KMS-11 (cell line): ENCODE measurements around the gene ANO5.
"Not testable (repeated sequence)": the region's sequence is repeated elsewhere in the genome, so short reads cannot be mapped to it uniquely, and the experiment has no call there.

Source experiments
- H2AFZ ChIP-seq: fragments of 200-600 bp; sonication (generic); 2 replicates; pipeline ENCODE4 v1.6.1; 2016; ENCODE audit warnings: antibody characterized with exemption, mixed run types, low read depth
- H3K27ac ChIP-seq: fragments of 200-600 bp; sonication (generic); 2 replicates; pipeline ENCODE4 v1.6.1; 2016; ENCODE audit warnings: mild to moderate bottlenecking, mixed run types
- H3K27me3 ChIP-seq: fragments of 200-600 bp; sonication (generic); 2 replicates; pipeline ENCODE4 v1.6.1; 2017; ENCODE audit warnings: mild to moderate bottlenecking, low read depth, mixed run types, moderate library complexity; ENCODE audit not compliant: insufficient read depth
- H3K36me3 ChIP-seq: fragments of 200-600 bp; sonication (generic); 2 replicates; pipeline ENCODE4 v1.6.1; 2017; ENCODE audit warnings: mild to moderate bottlenecking, mixed run types; ENCODE audit not compliant: insufficient read depth
- H3K4me1 ChIP-seq: fragments of 200-600 bp; sonication (generic); 2 replicates; pipeline ENCODE4 v1.6.1; 2016; ENCODE audit warnings: mild to moderate bottlenecking, low read depth, mixed run types; ENCODE audit not compliant: poor library complexity, severe bottlenecking
- H3K4me2 ChIP-seq: fragments of 200-600 bp; sonication (generic); 2 replicates; pipeline ENCODE4 v1.7.0; 2016; ENCODE audit warnings: mild to moderate bottlenecking, mixed run types
- H3K4me3 ChIP-seq: fragments of 200-600 bp; sonication (generic); IDR thresholded peaks from 2 replicates; pipeline ENCODE4 v1.6.1; 2017; ENCODE audit warnings: low read depth, low read length, mixed read lengths; ENCODE audit not compliant: insufficient read depth
- H3K79me2 ChIP-seq: fragments of 200-600 bp; sonication (generic); 2 replicates; pipeline ENCODE4 v1.6.1; 2016; ENCODE audit warnings: low read depth, mixed run types; ENCODE audit not compliant: insufficient read depth
- H3K9ac ChIP-seq: fragments of 200-600 bp; sonication (generic); 2 replicates; pipeline ENCODE4 v1.6.1; 2016; ENCODE audit warnings: mild to moderate bottlenecking, mixed run types
- H4K20me1 ChIP-seq: fragments of 200-600 bp; sonication (generic); 2 replicates; pipeline ENCODE4 v1.6.1; 2016; ENCODE audit warnings: mild to moderate bottlenecking, mixed run types; ENCODE audit not compliant: insufficient read depth
- TF ChIP-seq, protein P1 (sequence below): fragments of 200-600 bp; sonication (generic); conservative IDR thresholded peaks from 2 replicates; pipeline ENCODE4 v1.6.1; 2017; ENCODE audit warnings: low read depth, mild to moderate bottlenecking, antibody characterized with exemption, low read length, moderate library complexity, mixed read lengths

The ANO5 gene

DNA sequence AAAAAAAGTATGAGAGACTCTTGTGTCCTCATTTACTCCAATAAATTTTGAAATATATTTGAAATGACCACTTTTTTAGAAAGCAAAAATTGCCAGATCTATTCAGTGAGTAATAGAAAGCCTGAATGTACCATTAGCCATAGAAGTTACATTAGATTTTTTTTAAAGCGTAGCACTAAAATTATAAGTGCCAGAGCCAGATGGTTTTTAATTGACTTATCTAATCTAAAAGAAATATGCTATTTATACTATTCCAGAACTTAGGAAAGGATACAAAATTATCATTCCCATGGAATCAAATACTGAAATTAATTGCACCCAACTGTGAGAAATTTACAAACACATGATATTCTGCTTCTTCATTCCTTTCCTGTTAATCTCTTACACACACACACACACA, 80.9 kb downstream of the ANO5 start:
- H3K27ac ChIP-seq, result no peak overlapping the region
- H3K4me1 ChIP-seq, result no peaks in the 10 kb centered on the region
- H3K9ac ChIP-seq, result no peak overlapping the region
- no peak overlapping the region for H3K4me3 ChIP-seq
- H4K20me1 ChIP-seq, result no peaks in the 10 kb centered on the region
- H3K4me2 ChIP-seq, result no peak overlapping the region
- TF ChIP-seq, protein P1, sequence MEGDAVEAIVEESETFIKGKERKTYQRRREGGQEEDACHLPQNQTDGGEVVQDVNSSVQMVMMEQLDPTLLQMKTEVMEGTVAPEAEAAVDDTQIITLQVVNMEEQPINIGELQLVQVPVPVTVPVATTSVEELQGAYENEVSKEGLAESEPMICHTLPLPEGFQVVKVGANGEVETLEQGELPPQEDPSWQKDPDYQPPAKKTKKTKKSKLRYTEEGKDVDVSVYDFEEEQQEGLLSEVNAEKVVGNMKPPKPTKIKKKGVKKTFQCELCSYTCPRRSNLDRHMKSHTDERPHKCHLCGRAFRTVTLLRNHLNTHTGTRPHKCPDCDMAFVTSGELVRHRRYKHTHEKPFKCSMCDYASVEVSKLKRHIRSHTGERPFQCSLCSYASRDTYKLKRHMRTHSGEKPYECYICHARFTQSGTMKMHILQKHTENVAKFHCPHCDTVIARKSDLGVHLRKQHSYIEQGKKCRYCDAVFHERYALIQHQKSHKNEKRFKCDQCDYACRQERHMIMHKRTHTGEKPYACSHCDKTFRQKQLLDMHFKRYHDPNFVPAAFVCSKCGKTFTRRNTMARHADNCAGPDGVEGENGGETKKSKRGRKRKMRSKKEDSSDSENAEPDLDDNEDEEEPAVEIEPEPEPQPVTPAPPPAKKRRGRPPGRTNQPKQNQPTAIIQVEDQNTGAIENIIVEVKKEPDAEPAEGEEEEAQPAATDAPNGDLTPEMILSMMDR, result no peak
- H3K36me3 ChIP-seq, result no peaks in the 10 kb centered on the region
- H2AFZ ChIP-seq, result no peak overlapping the region
- no peaks in the 10 kb centered on the region for H3K79me2 ChIP-seq
- no peaks in the 10 kb centered on the region for H3K27me3 ChIP-seq

DNA sequence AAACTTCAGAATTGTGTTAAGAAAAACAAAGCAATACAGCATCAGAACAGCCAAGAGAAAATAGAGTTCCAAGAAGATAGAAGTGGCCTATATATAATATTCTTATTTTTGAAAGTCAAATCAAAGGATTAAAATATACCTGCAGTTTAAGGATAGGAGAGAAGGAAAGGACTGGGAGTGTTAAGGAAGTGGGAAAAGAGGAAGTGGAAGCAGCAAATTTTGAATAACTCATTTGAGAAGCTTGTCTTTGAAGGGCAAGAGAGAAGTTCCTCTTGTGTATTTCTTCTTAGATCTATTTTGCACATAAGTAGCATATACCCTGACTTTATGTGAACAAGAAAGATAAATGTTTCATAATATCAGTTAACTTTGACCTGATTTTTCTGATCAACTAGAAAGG, 82.7 kb downstream of the ANO5 start:
- Histone ChIP-seq H3K4me1 (no peaks in the 10 kb centered on the region), H3K27ac (no peak overlapping the region), H3K9ac (no peak overlapping the region)

DNA sequence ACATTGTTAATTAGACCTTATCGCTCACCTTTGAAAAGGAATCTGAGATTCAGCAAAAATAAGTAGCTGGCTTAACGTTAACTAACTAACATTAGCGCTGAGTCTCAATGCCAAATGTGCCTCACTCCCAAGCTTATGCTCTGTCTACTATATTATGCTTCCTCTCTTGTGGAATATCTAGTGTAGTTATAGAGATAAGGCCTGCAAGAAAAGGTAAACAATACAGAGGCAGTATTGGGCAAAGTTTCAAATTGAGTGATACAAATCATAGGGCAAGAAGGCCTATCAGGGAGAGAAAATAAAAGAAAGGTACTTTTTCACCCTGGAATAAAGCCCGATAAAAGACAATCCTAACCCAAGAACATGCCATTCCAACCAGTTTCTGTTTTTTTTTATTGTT, 83.7 kb downstream of the ANO5 start:
- no peaks in the 10 kb centered on the region for H3K27me3 ChIP-seq
- no peaks in the 10 kb centered on the region for H3K79me2 ChIP-seq
- no peak overlapping the region for H3K9ac ChIP-seq
- no peak overlapping the region for H3K4me3 ChIP-seq
- H3K36me3 ChIP-seq, result no peaks in the 10 kb centered on the region
- H2AFZ ChIP-seq, result no peak overlapping the region
- H3K27ac ChIP-seq, result no peak overlapping the region
- TF ChIP-seq, protein P1, result no peak
- no peaks in the 10 kb centered on the region for H4K20me1 ChIP-seq
- no peak overlapping the region for H3K4me2 ChIP-seq
- H3K4me1 ChIP-seq, result no peaks in the 10 kb centered on the region

More for the DNA sequence above, 82.7 kb downstream of the ANO5 start:
- no peaks in the 10 kb centered on the region for H4K20me1 ChIP-seq
- H3K4me2 ChIP-seq, result no peak overlapping the region
- TF ChIP-seq, protein P1, result no peak
- no peaks in the 10 kb centered on the region for H3K79me2 ChIP-seq
- H2AFZ ChIP-seq, result no peak overlapping the region
- no peaks in the 10 kb centered on the region for H3K27me3 ChIP-seq
- no peaks in the 10 kb centered on the region for H3K36me3 ChIP-seq
- no peak overlapping the region for H3K4me3 ChIP-seq

DNA sequence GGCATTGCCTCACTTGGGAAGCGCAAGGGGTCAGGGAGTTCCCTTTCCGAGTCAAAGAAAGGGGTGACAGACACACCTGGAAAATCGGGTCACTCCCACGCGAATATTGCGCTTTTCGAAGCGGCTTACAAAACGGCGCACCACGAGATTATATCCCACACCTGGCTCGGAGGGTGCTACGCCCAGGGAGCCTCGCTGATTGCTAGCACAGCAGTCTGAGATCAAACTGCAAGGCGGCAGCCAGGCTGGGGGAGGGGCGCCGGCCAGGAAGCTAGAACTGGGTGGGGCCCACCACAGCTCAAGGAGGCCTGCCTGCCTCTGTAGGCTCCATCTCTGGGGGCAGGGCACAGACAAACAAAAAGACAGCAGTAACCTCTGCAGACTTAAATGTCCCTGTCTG, 92.1 kb downstream of the ANO5 start:
- H3K27ac ChIP-seq, H3K9ac ChIP-seq, H3K79me2 ChIP-seq, H3K4me3 ChIP-seq, H3K4me1 ChIP-seq, H3K36me3 ChIP-seq, H3K27me3 ChIP-seq, H4K20me1 ChIP-seq, H3K4me2 ChIP-seq, H2AFZ ChIP-seq: not testable (repeated sequence)

DNA sequence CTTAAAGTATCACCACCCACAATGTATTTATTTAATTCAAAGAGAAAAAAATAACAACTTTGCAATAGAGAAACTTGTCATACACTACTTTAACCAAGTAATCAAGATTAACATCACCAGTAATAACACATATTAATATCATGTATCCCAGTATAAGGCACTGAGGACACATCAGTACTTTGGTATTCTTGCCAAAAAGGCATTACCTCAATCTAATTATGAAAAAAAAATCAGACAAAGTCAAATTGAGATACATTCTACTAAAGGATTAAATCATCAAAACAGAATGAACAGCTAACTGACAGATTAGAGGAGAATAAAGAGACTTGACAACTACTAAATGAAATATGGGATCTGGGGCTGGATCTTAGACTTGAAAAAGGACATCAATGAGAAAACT, 109.5 kb downstream of the ANO5 start:
- TF ChIP-seq, protein P1, result no peak
- H4K20me1 ChIP-seq, result no peaks in the 10 kb centered on the region
- H2AFZ ChIP-seq, result no peak overlapping the region
- H3K79me2 ChIP-seq, result no peaks in the 10 kb centered on the region
- H3K27me3 ChIP-seq, result no peaks in the 10 kb centered on the region
- H3K36me3 ChIP-seq, result no peaks in the 10 kb centered on the region
- H3K4me3 ChIP-seq, result no peak overlapping the region
- H3K27ac ChIP-seq, result no peak overlapping the region
- H3K9ac ChIP-seq, result no peak overlapping the region
- H3K4me1 ChIP-seq, result no peaks in the 10 kb centered on the region
- H3K4me2 ChIP-seq, result no peak overlapping the region
